ENCODE results near the gene GYPE.
A peak's percentile ranks its signal among the peaks of the same experiment; 100 is the strongest.
"Not testable (repeated sequence)": the region's sequence is repeated elsewhere in the genome, so short reads cannot be mapped to it uniquely, and the experiment has no call there.

The GYPE gene

DNA sequence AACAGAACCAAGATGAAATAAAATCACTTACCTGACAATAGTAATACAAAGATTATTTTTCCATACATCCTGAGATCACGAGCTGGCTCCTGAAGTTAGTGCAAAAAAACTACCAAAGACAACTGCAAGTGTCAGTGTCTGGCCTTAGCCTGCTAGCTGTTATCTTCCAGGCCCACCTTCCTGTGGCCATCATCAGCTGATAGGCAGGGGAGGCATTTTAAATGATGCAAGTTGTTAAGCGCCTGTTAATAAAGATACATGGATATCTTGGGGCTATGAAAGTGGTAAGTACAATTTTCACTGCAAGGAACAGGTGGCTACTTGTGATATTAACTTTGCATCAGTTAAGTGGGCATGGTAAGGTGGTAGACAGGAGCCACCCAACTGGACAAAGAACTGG is at the start of gene GYPE:
TSS of gene GYPE (minus strand) at position 120 of the 400 bp plus-strand sequence. CDS start at position 68, 52 bp downstream.
- not testable (repeated sequence) for DNase-seq

DNA sequence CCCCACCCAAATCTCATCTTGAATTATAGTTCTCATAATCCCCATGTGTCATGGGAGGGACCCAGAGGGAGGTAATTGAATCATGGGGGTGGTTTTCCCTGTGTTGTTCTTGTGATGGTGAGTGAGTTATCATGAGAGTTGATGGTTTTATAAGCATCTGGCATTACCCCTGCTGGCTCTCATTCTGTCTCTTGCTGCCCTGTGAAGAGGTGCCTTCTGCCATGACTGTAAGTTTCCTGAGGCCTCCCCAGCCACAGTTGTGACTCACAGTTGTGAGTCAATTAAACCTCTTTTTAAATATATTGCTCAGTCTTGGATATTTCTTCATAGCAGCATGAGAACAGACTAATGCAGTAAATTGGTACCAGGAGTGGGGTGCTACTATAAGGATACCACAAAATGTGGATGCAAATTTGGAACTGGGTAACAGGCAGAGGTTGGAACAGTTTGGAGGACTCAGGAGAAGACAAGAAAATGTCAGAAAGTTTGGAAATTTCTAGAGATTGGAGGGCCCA is 46.2 kb upstream of the GYPE start:
- DNase-seq: not testable (repeated sequence)

DNA sequence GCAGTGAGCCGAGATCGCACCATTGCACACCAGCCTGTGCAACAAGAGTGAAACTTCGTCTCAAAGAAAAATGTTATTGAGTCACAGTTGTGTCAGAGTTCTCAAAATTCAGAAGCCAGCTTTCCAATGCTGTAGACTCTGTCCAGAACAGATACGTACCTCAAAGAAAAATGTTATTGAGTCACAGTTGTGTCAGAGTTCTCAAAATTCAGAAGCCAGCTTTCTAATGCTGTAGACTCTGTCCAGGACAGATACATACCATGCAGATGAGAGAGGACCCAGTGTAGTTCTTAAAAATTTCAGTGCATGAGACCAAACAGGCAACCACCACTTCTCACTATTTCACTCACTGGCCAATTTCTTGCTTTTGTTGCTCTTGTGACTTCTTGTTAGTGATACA is 45.6 kb upstream of the GYPE start:
- DNase-seq: not testable (repeated sequence)

DNA sequence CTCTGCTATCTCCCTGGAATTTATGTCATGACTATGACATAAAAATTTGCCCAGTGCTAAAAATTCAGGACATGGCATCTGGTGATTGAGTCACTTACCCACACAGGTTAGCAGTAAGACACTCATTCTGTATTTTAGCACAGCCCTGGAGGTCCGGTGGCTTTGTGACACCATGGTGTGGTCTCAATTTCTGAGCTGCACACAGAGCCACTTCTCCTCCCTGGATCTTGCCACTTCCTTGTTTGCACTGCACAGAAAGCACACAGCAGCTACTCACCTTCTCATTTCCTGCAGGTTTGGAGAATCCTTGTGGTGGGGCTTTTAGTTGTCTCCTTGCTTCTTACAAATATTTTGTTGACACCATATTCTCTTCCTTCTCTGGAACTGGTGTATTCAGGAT is 44.8 kb upstream of the GYPE start:
- not testable (repeated sequence) for DNase-seq

DNA sequence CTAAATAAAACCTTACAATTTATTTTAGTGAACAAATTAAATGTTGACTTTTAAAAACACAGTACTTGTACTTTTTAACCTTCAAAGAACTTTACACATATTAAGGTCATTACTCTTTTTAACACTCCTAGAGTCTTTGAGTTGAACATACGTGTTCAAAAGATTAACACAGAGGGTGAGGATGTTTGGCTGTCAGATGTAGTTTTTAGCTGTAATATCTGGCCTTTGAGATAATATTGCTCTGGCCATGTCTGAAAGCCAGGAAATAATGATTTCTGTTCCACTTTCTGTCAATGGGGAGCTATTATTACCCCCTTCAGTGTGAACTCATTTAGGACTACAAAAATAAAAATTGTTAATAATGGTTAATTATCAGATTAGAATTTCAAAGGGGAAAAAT is 42.1 kb upstream of the GYPE start:
- DNase-seq: not testable (repeated sequence)

GRCh38 chr4:143940708-143941107 is 35.3 kb upstream of the GYPE start:
- DNase-seq: not testable (repeated sequence)

DNA sequence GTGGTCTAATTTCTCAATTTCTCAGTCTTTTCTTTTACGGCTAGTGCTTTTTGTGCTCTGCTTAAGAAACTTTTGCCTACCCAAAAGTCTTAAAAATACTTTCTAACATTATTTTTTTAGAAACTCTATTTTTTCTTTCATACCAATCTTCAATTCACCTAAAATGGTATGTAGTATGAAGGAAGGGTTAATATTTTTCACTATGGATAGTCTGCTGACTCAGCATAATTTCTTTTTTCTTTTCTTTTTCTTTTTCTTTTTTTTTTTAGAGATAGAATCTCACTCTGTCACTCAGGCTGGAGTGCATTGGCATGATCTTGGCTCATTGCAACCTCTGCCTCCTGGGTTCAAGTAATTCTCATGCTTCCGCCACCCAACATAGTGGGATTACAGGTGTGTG is 34.2 kb upstream of the GYPE start:
- DNase-seq: no peak

DNA sequence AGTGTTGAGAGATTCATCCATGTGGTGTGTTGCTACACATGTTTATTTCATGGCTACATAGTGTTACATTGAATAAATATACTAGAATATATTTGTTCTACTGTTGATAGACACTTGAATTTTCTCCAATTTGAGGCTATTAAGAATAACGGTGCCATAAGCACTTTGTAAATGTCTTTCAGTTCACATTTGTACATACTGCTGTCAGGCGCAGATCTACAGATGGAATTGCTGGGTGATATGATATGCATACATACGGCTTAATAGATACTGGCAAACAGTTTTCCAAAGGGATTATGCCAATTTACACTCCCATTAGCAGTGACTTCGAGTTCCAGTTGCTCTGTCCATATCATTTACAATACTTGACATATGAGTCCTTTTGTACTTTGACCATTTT is 33.5 kb upstream of the GYPE start:
- DNase-seq: not testable (repeated sequence)

DNA sequence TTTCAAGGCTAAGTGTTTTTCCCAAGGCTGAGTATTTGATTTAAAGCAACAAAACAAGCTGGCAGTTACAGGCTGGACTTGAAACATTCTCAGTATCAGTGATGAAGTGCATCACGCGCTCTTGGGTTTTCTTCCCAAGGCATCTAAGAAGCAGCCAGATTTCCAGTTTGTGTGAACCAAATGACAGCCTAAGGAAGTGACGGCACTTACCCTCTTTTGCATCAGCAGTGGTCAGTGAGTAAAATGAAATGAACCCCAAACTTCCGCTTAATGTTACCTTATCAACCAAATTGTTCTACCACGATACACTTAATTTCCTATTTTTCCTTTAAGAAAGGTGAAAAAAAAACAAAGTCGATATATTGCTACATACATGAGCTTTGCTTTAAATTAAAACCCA is 15.8 kb upstream of the GYPE start:
- DNase-seq: no peak

- DNase-seq: not testable (repeated sequence)
Observed at GRCh38 chr4:143916485-143916884, 11.1 kb upstream of the GYPE start.

DNA sequence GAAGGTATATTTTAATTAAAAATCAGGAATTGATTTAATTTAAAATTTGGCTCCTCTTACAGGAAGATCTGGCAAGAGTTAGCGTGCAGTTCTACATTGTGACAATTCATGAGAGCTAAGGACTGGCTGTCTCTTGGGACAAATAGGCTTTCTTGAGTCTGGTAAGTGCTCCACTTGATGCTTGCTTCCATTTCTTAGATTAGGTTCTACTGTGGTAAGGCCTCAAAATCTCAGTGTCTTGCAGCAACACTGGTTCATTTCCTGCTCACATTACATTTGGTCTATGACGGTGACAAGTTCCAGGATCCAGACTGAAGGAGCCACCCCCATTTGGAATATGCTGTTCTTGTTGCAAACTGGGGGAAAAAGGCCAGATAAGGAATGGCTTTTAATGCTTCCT is 7.1 kb upstream of the GYPE start:
- DNase-seq: not testable (repeated sequence)

DNA sequence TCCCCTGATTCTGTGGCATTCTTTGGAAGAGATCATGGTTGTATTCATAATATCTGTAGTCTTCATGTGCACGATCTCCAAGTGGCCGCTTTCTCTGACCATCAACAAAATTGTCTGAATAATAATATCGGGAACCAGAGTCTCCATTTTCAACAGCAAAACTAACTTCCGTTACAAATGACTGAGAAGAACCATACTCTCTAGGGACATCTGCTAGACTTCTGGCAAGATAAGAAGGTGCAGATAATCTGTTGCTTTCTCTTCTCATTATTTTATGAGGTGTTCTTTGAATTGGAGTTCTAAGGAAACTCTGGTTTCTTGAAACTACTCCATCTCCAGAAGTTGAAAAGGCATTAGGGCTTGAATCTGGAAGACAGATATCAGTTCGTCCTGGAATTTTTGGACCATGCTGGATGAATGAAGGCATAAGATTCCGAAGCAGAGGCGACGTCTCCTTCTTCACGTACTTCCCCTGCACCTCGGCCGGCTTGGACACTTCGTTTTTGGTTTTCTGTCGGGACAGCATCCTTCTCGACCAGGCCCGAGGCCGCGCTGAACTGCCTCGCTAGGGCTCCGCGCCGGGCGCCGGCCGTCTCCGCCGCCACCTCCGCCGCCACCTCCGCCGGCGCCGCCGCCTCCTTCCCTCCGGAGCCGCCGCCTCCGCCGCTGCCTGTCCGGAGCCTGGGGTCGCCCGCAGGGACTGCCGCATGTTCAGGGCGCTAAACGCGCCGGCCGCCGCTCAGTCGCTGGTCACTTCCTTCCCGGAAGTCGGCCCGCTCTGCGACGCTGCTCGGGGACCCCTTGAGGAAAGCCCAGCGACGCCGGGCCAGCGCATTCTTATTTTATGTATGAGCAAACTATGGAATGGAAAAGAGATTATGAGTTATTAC is 6.4 kb upstream of the GYPE start:
- DNase-seq: peak; percentile 59

- DNase-seq: not testable (repeated sequence)
Observed at GRCh38 chr4:143910906-143911305, 5.5 kb upstream of the GYPE start.

DNA sequence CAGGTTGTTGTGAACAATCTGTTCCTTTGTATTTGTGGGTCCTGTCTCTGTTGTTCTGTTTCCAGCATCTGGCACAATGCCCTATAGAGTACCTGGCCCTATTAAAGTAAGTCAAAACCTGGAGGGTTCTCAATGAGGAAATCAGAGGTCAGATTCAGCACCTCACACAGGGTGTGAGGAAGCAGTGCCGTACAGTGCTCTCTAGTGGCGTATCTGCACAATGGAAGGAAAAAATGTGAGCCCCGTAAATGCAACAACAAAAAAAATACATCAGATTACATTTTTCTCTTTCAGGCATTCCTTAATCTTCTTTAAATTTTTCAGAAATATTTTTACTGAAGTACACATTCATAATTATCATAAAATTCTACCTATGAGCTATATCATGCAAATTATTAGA is 2.5 kb upstream of the GYPE start:
- not testable (repeated sequence) for DNase-seq

DNA sequence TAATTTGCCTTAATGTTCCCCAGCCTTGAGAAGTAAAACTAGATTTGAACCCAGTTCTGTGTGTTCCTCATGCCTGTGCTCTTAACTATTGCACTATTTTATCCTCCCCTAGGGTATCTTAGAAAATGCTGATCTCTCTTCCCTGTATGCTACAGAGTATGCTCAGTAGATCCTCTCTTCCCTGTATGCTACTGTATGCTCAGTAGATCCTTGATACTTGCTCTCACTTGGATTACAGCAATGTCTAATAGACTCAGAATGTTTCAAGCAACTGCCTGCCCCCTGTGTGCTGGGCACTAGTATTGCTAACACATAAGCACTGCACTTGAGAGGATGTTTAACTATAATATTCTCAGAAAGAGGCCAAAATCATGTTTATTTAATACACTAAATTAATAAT is 928 bp downstream of the GYPE start:
- DNase-seq: not testable (repeated sequence)

GRCh38 chr4:143890323-143890722 is 15.0 kb downstream of the GYPE start:
- not testable (repeated sequence) for DNase-seq

- DNase-seq: not testable (repeated sequence)
Observed at GRCh38 chr4:143888189-143888588, 17.2 kb downstream of the GYPE start.

DNA sequence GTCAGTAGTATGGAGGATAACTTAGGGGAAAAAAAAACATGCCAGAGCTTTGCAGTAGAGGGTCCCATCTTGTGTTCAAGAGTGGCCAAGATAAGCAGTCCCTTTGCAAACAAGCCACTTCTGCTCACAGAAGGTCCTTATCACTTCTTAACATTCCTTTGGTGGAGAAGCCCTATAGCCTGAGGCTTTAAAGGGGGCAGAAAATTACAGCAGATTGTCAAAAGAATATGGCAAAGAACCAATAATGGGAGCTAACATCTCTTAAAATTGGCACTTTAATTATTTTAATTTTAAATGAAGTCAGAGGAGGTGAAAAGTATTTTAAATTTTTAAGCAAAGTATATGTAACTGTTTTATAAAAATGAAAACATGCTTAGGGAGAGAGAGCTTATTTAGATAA is 20.4 kb downstream of the GYPE start:
- DNase-seq: not testable (repeated sequence)

DNA sequence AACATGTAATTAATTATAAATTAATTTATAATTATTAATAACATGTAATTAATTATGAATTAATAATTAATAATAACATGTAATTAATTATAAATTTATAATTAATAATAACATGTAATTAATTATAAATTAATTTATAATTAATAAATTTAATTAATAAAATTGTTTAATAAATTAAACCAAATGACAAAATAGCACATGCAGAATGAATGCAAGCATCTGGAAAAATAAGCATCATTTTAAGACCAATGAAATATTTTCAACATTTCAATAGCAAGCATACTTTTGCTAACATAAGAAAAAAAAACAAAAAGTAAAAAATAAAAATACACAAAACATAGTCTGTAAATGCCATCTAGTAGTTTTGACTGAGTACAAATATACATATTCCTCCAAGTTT is 21.8 kb downstream of the GYPE start:
- no peak for DNase-seq

GRCh38 chr4:143882892-143883291 is 22.5 kb downstream of the GYPE start:
- no peak for DNase-seq

DNA sequence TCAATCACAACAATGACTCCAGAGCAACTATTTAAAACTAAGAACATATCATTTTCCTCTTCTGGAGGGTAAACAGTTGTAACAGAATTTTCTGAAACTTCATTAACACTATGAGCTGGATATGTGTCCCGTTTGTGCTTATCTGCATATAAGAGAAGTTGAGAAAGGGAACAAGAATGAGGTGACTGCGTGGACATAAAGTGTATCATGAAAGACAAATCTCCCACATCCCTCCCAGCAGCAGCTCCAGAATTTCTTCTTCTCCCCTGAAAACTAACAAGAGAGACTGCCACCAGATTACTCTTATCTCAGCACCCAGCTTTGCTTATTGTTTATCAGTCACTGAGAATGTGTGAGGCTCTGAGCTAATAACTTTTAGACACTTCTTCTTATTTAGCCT is 25.8 kb downstream of the GYPE start:
- not testable (repeated sequence) for DNase-seq

DNA sequence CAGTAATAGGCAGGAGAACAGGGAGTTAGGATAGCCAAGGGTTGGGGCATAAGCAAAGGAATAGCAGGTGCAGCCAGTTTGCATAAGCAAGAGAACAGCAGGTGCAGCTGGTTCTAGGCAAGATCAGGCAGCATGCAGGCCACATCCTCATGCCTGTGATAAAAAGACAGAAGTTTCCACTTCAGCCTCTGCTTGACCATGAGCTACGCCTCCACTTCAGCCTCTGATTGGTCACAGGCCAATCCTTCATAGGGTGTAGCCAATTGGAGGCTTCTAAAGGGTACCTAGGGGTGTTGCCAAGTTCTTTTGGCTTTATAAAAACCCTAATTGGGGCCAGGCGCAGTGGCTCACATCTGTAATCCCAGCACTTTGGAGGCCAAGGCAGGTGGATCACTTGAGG is 30.0 kb downstream of the GYPE start:
- DNase-seq: not testable (repeated sequence)

GRCh38 chr4:143870523-143871268 is 34.7 kb downstream of the GYPE start:
- DNase-seq: not testable (repeated sequence)

DNA sequence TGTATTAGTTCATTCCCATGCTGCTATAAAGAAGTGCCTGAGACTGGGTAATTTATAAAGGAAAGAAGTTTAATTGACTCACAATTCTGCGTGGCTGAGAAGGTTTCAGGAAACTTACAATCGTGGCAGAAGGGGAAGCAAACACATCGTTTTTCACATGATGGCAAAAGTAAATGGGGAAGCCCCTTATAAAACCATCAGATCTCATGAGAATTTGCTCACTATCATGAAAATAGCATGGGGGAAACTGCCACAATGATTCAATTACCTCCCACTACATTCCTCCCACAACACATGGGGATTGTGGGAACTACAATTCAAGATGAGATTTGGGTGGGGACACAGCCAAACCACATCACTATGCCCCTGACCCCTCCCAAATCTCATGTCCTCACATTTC is 35.4 kb downstream of the GYPE start:
- not testable (repeated sequence) for DNase-seq

All from right forelimb (tissue), 1 donor.